Astrocyte (in vitro differentiated cells and primary cell): ENCODE measurements around the gene GSTP1. TPM values are rescaled to one million over a fixed set of nuclear protein-coding genes. Genes with fewer than 3 reads are reported as not detected.
"Not testable (repeated sequence)": the region's sequence is repeated elsewhere in the genome, so short reads cannot be mapped to it uniquely, and the experiment has no call there.

Experiments used
- DNase-seq: peaks from one replicate; pipeline ENCODE4 v3.0.0-alpha.2; 2010; ENCODE audit warnings: low read depth
- FAIRE-seq: peaks from 2 replicates; lab custom pipeline; 2011; peaks lifted over from hg19 to GRCh38; lab: Jason Lieb, UNC
- H2AFZ ChIP-seq: 2 replicates; pipeline ENCODE4 v1.6.0; 2012; ENCODE audit warnings: low read depth, low read length, inconsistent platforms
- H3K27ac ChIP-seq: 2 replicates; pipeline ENCODE4 v1.5.1; 2011; ENCODE audit warnings: low read depth, low read length, inconsistent platforms
- H3K27me3 ChIP-seq: 2 replicates; pipeline ENCODE4 v1.6.0; 2011; ENCODE audit warnings: low read length, inconsistent platforms; ENCODE audit not compliant: insufficient read depth
- H3K36me3 ChIP-seq: 2 replicates; pipeline ENCODE4 v1.5.1; 2011; ENCODE audit warnings: low read length, inconsistent platforms; ENCODE audit not compliant: insufficient read depth
- H3K4me1 ChIP-seq: 2 replicates; pipeline ENCODE4 v1.5.1; 2011; ENCODE audit warnings: low read length, inconsistent platforms; ENCODE audit not compliant: insufficient read depth
- H3K4me2 ChIP-seq: 2 replicates; pipeline ENCODE4 v1.6.0; 2012; ENCODE audit warnings: low read length, inconsistent platforms
- H3K4me3 ChIP-seq: 2 replicates; pipeline ENCODE4 v1.5.1; 2011; ENCODE audit warnings: low read depth, mild to moderate bottlenecking, low read length, inconsistent platforms; ENCODE audit not compliant: insufficient read depth
- H3K79me2 ChIP-seq: 2 replicates; pipeline ENCODE4 v1.6.0; 2012; ENCODE audit warnings: mild to moderate bottlenecking, low read length, inconsistent platforms; ENCODE audit not compliant: insufficient read depth
- H3K9ac ChIP-seq: 2 replicates; pipeline ENCODE4 v1.6.0; 2012; ENCODE audit warnings: mild to moderate bottlenecking, low read length, inconsistent platforms
- H3K9me3 ChIP-seq: 2 replicates; pipeline ENCODE4 v1.5.1; 2012; ENCODE audit warnings: low read depth, mild to moderate bottlenecking, low read length, inconsistent platforms; ENCODE audit not compliant: insufficient read depth
- H4K20me1 ChIP-seq: 2 replicates; pipeline ENCODE4 v1.6.0; 2012; ENCODE audit warnings: low read length, inconsistent platforms; ENCODE audit not compliant: insufficient read depth
- H3K27ac Mint-ChIP-seq: one replicate; pipeline ENCODE4 v1.8.0; 2021; ENCODE audit warnings: mild to moderate bottlenecking, mixed read lengths; ENCODE audit not compliant: unreplicated experiment
- H3K27me3 Mint-ChIP-seq: one replicate; pipeline ENCODE4 v1.8.0; 2021; ENCODE audit warnings: low read depth, mixed read lengths; ENCODE audit not compliant: unreplicated experiment
- H3K36me3 Mint-ChIP-seq: one replicate; pipeline ENCODE4 v1.8.0; 2021; ENCODE audit warnings: low read depth, mixed read lengths; ENCODE audit not compliant: unreplicated experiment
- H3K4me1 Mint-ChIP-seq: one replicate; pipeline ENCODE4 v1.8.0; 2021; ENCODE audit warnings: low read depth, mixed read lengths; ENCODE audit not compliant: unreplicated experiment
- H3K4me3 Mint-ChIP-seq: one replicate; pipeline ENCODE4 v1.8.0; 2021; ENCODE audit warnings: mild to moderate bottlenecking, moderate library complexity, mixed read lengths; ENCODE audit not compliant: unreplicated experiment
- H3K9me3 Mint-ChIP-seq: one replicate; pipeline ENCODE4 v1.8.0; 2021; ENCODE audit warnings: mild to moderate bottlenecking, mixed read lengths; ENCODE audit not compliant: unreplicated experiment
- CTCF ChIP-seq: IDR thresholded peaks from 2 replicates; pipeline ENCODE4 v1.5.1; 2011; ENCODE audit warnings: low read depth, mild to moderate bottlenecking, inconsistent platforms, low read length, moderate library complexity; ENCODE audit not compliant: insufficient read depth
- EZH2 ChIP-seq: IDR thresholded peaks from 2 replicates; pipeline ENCODE4 v1.6.1; 2012; ENCODE audit warnings: mild to moderate bottlenecking, low read length, inconsistent platforms; ENCODE audit not compliant: insufficient read depth
- total RNA-seq: library from RNA; stranded (reverse); gene quantifications from 2 replicates; pipeline ENCODE4 v1.2.1, GENCODE V29; 2021

Gene GSTP1
- total RNA-seq, 1 donor from 2014 or later, result 1,365 TPM

GRCh38 chr11:67551127-67551526 is 32.5 kb upstream of the GSTP1 start:
- Histone ChIP-seq H3K4me1 (no peaks in the 10 kb centered on the region), H3K9ac (no peak overlapping the region), H3K27ac (no peak overlapping the region), H3K9me3 (no peaks in the 10 kb centered on the region), H3K79me2 (no peaks in the 10 kb centered on the region), H3K36me3 (no peaks in the 10 kb centered on the region), H3K4me2 (no peak overlapping the region), H2AFZ (no peak overlapping the region), H3K27me3 (no peaks in the 10 kb centered on the region), H3K4me3 (no peak overlapping the region), H4K20me1 (no peaks in the 10 kb centered on the region)
- FAIRE-seq (no peak), DNase-seq (no peak)
- H3K4me1 Mint-ChIP-seq, result no peaks in the 10 kb centered on the region
- no peaks in the 10 kb centered on the region for H3K36me3 Mint-ChIP-seq
- H3K27ac Mint-ChIP-seq, result no peak overlapping the region
- peaks cover 11% of the 10 kb centered on the region for H3K27me3 Mint-ChIP-seq
- TF ChIP-seq CTCF, result no peak
- TF ChIP-seq EZH2, result no peak
- H3K9me3 Mint-ChIP-seq, result peaks cover 17% of the 10 kb centered on the region
- no peak overlapping the region for H3K4me3 Mint-ChIP-seq

- H4K20me1 ChIP-seq, H3K4me1 Mint-ChIP-seq, H3K36me3 ChIP-seq, FAIRE-seq, H3K4me2 ChIP-seq, H3K27me3 ChIP-seq, H3K27me3 Mint-ChIP-seq, H3K4me3 Mint-ChIP-seq, H3K27ac ChIP-seq, DNase-seq, H3K27ac Mint-ChIP-seq, H2AFZ ChIP-seq, H3K9me3 ChIP-seq, H3K4me1 ChIP-seq, H3K9ac ChIP-seq, H3K36me3 Mint-ChIP-seq, H3K79me2 ChIP-seq, H3K4me3 ChIP-seq: not testable (repeated sequence)
- peaks cover 17% of the 10 kb centered on the region for H3K9me3 Mint-ChIP-seq
Measured at GRCh38 chr11:67551697-67552096, 31.9 kb upstream of the GSTP1 start.

- DNase-seq (no peak), FAIRE-seq (no peak)
- Histone ChIP-seq H3K27ac (no peak overlapping the region), H3K27me3 (no peaks in the 10 kb centered on the region), H3K9me3 (no peaks in the 10 kb centered on the region), H2AFZ (no peak overlapping the region), H4K20me1 (no peaks in the 10 kb centered on the region), H3K9ac (no peak overlapping the region), H3K36me3 (no peaks in the 10 kb centered on the region), H3K4me1 (no peaks in the 10 kb centered on the region), H3K4me2 (no peak overlapping the region), H3K79me2 (no peaks in the 10 kb centered on the region), H3K4me3 (no peak overlapping the region)
- peaks cover 8% of the 10 kb centered on the region for H3K9me3 Mint-ChIP-seq
- H3K27ac Mint-ChIP-seq, result no peak overlapping the region
- no peaks in the 10 kb centered on the region for H3K4me1 Mint-ChIP-seq
- H3K4me3 Mint-ChIP-seq, result no peak overlapping the region
- H3K36me3 Mint-ChIP-seq, result no peaks in the 10 kb centered on the region
- peaks cover 4% of the 10 kb centered on the region for H3K27me3 Mint-ChIP-seq
- TF ChIP-seq CTCF, result no peak
- no peak for TF ChIP-seq EZH2
Measured at GRCh38 chr11:67556244-67556643, 27.4 kb upstream of the GSTP1 start.
